Suprapubic skin (tissue), 4 donors: ENCODE measurements around the gene SUFU.

Source experiments
- POLR2A ChIP-seq, 2 donors: fragments of 450-650 bp; IDR thresholded peaks; one replicate each; pipeline ENCODE4 v1.6.1; 2017; ENCODE audit warnings: antibody characterized with exemption in 2 of 2, mild to moderate bottlenecking in 2 of 2, moderate library complexity in 2 of 2
- POLR2AphosphoS5 ChIP-seq, 3 donors: sonication (generic); formaldehyde crosslinking; IDR thresholded peaks; one replicate each; pipeline ENCODE4 v1.6.1; 2017; ENCODE audit warnings: antibody characterized with exemption in 3 of 3
- TF ChIP-seq, protein P1 (sequence below), 2 donors: fragments of 200-600 bp in 1 of 2; fragments of 450-650 bp in 1 of 2; sonication (generic) in 1 of 2; IDR thresholded peaks; one replicate each; pipeline ENCODE4 v1.5.1; 2016 to 2019; ENCODE audit warnings: antibody characterized with exemption in 2 of 2, mild to moderate bottlenecking in 1 of 2, moderate library complexity in 1 of 2

- TF ChIP-seq, protein P1, sequence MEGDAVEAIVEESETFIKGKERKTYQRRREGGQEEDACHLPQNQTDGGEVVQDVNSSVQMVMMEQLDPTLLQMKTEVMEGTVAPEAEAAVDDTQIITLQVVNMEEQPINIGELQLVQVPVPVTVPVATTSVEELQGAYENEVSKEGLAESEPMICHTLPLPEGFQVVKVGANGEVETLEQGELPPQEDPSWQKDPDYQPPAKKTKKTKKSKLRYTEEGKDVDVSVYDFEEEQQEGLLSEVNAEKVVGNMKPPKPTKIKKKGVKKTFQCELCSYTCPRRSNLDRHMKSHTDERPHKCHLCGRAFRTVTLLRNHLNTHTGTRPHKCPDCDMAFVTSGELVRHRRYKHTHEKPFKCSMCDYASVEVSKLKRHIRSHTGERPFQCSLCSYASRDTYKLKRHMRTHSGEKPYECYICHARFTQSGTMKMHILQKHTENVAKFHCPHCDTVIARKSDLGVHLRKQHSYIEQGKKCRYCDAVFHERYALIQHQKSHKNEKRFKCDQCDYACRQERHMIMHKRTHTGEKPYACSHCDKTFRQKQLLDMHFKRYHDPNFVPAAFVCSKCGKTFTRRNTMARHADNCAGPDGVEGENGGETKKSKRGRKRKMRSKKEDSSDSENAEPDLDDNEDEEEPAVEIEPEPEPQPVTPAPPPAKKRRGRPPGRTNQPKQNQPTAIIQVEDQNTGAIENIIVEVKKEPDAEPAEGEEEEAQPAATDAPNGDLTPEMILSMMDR (IDR thresholded peaks at IDR 0.05) = no peak
- TF ChIP-seq POLR2AphosphoS5 (IDR thresholded peaks at IDR 0.05) = no peak
- TF ChIP-seq POLR2A (IDR thresholded peaks at IDR 0.05) = no peak
Measured at GRCh38 chr10:102545265-102545871, 41.6 kb downstream of the SUFU start.
